Erythroblast (primary cell): ENCODE measurements around the gene MT1E.

Source experiments
- GATA1 ChIP-seq: IDR thresholded peaks from 2 replicates; pipeline ENCODE4 v1.6.1; 2011; ENCODE audit warnings: low read depth, mild to moderate bottlenecking, control low read depth, low read length, moderate library complexity
- POLR2A ChIP-seq: IDR thresholded peaks from 2 replicates; pipeline ENCODE4 v1.6.1; 2011; ENCODE audit warnings: mild to moderate bottlenecking, low read length

DNA sequence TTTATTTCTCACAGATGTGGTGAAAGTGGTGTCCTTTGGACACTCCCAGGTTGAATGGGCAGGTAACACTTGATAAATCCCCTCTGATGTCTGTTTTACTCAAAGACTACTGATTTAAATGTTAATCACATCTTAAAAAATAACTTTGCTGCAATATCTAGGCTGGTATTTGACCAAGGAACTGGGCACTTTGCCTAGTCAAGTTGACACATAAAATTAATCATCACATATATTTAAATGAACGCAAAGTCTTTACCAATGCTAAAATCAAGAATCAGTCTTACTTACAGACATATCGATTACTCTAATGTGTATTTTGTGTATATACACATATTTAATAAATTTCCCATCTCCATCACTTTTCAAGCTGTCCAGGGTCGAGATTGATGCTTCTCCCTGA lies 10.2 kb upstream of the MT1E start:
- TF ChIP-seq POLR2A (no peak), GATA1 (no peak)
